ENCODE data around the gene FBXO9. TPM values are rescaled to one million over a fixed set of nuclear protein-coding genes. Genes with fewer than 3 reads are reported as not detected.
"Not testable (repeated sequence)": the region's sequence is repeated elsewhere in the genome, so short reads cannot be mapped to it uniquely, and the experiment has no call there.

Gene FBXO9
- total and polyA plus RNA-seq, 4 experiments from 2014 or later, result 56.2 to 136 (median 93.4) TPM

- CTCF ChIA-PET (ENCODE audit: partially characterized antibody), result no interaction called here
Observed at GRCh38 chr6:53056273-53056672, 8.9 kb upstream of the FBXO9 start.

GRCh38 chr6:53058388-53059195 lies 6.6 kb upstream of the FBXO9 start:
- H3K4me1 ChIP-seq (ENCODE audit: insufficient read depth, low read length), result peaks cover 44% of the 10 kb centered on the region
- Mint-ChIP-seq H3K9me3 (no peaks in the 10 kb centered on the region), H3K27ac (peak overlapping the region in 4 of 7 donors; percentile 2 to 31 (median 21)), H3K27me3 (no peaks in the 10 kb centered on the region), H3K4me3 (peak overlapping the region in 7 of 8 donors; percentile 3 to 95 (median 29)), H3K36me3 (peaks cover 0 to 13% of the 10 kb centered on the region in 2 donors), H3K4me1 (peaks cover 47 to 68% (median 56%) of the 10 kb centered on the region in 4 donors)
- no peak overlapping the region for H3K27ac ChIP-seq (ENCODE audit: low read depth, low read length)
- no peaks in the 10 kb centered on the region for H3K27me3 ChIP-seq (ENCODE audit: insufficient read depth, low read length)
- intact Hi-C loops (cut with micrococcal nuclease), result no loop called here
- CTCF ChIA-PET (ENCODE audit: partially characterized antibody), result no interaction called here
- H3K36me3 ChIP-seq (ENCODE audit: insufficient read depth, low read length), result no peaks in the 10 kb centered on the region
- no peaks in the 10 kb centered on the region for H3K9me3 ChIP-seq (ENCODE audit: control insufficient read depth in 1 of 2, low read length in 2 of 2)
- POLR2A ChIA-PET (ENCODE audit: partially characterized antibody), result interaction anchor here (0.6 kb wide), 2 partner anchors 12 to 82 kb away, joined by 3 read pairs; no protein-coding TSS in a partner anchor
- peak in 2 of 5 donors; percentile 9 to 12 for DNase-seq
- no peak overlapping the region for H3K4me3 ChIP-seq (ENCODE audit: low read length in 2 of 2)

More at GRCh38 chr6:53056273-53056672, 8.9 kb upstream of the FBXO9 start:
- no peak overlapping the region for H3K27ac ChIP-seq (ENCODE audit: low read depth, low read length)
- no peak overlapping the region for H3K4me3 ChIP-seq (ENCODE audit: low read length in 2 of 2)
- H3K9me3 ChIP-seq (ENCODE audit: control insufficient read depth in 1 of 2, low read length in 2 of 2), result no peaks in the 10 kb centered on the region
- H3K27me3 ChIP-seq (ENCODE audit: insufficient read depth, low read length), result no peaks in the 10 kb centered on the region
- DNase-seq, result no peak
- Mint-ChIP-seq H3K27me3 (no peaks in the 10 kb centered on the region), H3K9me3 (peaks cover 0 to 3% (median 0%) of the 10 kb centered on the region in 8 donors), H3K4me3 (no peak overlapping the region), H3K27ac (no peak overlapping the region), H3K4me1 (peaks cover 43 to 58% (median 52%) of the 10 kb centered on the region in 4 donors), H3K36me3 (peaks cover 10 to 29% of the 10 kb centered on the region in 2 donors)
- H3K36me3 ChIP-seq (ENCODE audit: insufficient read depth, low read length), result no peaks in the 10 kb centered on the region
- intact Hi-C loops (cut with micrococcal nuclease), result no loop called here
- POLR2A ChIA-PET (ENCODE audit: partially characterized antibody), result no interaction called here
- peaks cover 34% of the 10 kb centered on the region for H3K4me1 ChIP-seq (ENCODE audit: insufficient read depth, low read length)

- CTCF ChIA-PET (ENCODE audit: partially characterized antibody), result no interaction called here
- DNase-seq, result no peak
- H3K36me3 Mint-ChIP-seq, result peaks cover 0 to 9% of the 10 kb centered on the region in 2 donors
- H3K27me3 Mint-ChIP-seq, result no peaks in the 10 kb centered on the region
- peak overlapping the region in 4 of 7 donors; percentile 16 to 85 (median 43) for H3K27ac Mint-ChIP-seq
- H3K27ac ChIP-seq (ENCODE audit: low read depth, low read length), result no peak overlapping the region
- H3K36me3 ChIP-seq (ENCODE audit: insufficient read depth, low read length), result no peaks in the 10 kb centered on the region
- peaks cover 45 to 76% (median 58%) of the 10 kb centered on the region in 4 donors for H3K4me1 Mint-ChIP-seq
- intact Hi-C loops (cut with micrococcal nuclease), result no loop called here
- POLR2A ChIA-PET (ENCODE audit: partially characterized antibody), result no interaction called here
- H3K4me3 ChIP-seq (ENCODE audit: low read length in 2 of 2), result no peak overlapping the region
- H3K9me3 Mint-ChIP-seq, result no peaks in the 10 kb centered on the region
- H3K9me3 ChIP-seq (ENCODE audit: control insufficient read depth in 1 of 2, low read length in 2 of 2), result no peaks in the 10 kb centered on the region
- peaks cover 51% of the 10 kb centered on the region for H3K4me1 ChIP-seq (ENCODE audit: insufficient read depth, low read length)
- H3K27me3 ChIP-seq (ENCODE audit: insufficient read depth, low read length), result no peaks in the 10 kb centered on the region
- H3K4me3 Mint-ChIP-seq, result peak overlapping the region; percentile 92 to 95 (median 94)
Observed at GRCh38 chr6:53059648-53060589, 5.3 kb upstream of the FBXO9 start.

- Histone ChIP-seq H3K36me3 (ENCODE audit: insufficient read depth, low read length) (no peaks in the 10 kb centered on the region), H3K9me3 (ENCODE audit: control insufficient read depth in 1 of 2, low read length in 2 of 2) (no peaks in the 10 kb centered on the region), H3K27ac (ENCODE audit: low read depth, low read length) (peak overlapping the region; percentile 62), H3K27me3 (ENCODE audit: insufficient read depth, low read length) (no peaks in the 10 kb centered on the region), H3K4me3 (ENCODE audit: low read length in 2 of 2) (peak overlapping the region; percentile 6 to 78), H3K4me1 (ENCODE audit: insufficient read depth, low read length) (peaks cover 64% of the 10 kb centered on the region)
- H3K36me3 Mint-ChIP-seq, result peaks cover 0 to 6% of the 10 kb centered on the region in 2 donors
- H3K4me1 Mint-ChIP-seq, result peaks cover 43 to 75% (median 60%) of the 10 kb centered on the region in 4 donors
- no peaks in the 10 kb centered on the region for H3K9me3 Mint-ChIP-seq
- no peak for DNase-seq
- POLR2A ChIA-PET (ENCODE audit: partially characterized antibody), result no interaction called here
- no peaks in the 10 kb centered on the region for H3K27me3 Mint-ChIP-seq
- CTCF ChIA-PET (ENCODE audit: partially characterized antibody), result interaction anchor here (1.3 to 1.8 kb wide), 2 partner anchors 64 to 179 kb away, joined by 3 to 6 read pairs; no protein-coding TSS in a partner anchor
- intact Hi-C loops (cut with micrococcal nuclease), result no loop called here
- H3K27ac Mint-ChIP-seq, result peak overlapping the region; percentile 41 to 90 (median 81)
- peak overlapping the region; percentile 92 to 95 (median 94) for H3K4me3 Mint-ChIP-seq
Observed at GRCh38 chr6:53062169-53062539, 3.0 kb upstream of the FBXO9 start.

GRCh38 chr6:53064255-53064654 lies 949 bp upstream of the FBXO9 start:
- Mint-ChIP-seq H3K4me1 (peaks cover 36 to 75% (median 56%) of the 10 kb centered on the region in 4 donors), H3K4me3 (peak overlapping the region; percentile 98 to 100 (median 99)), H3K27ac (peak overlapping the region; percentile 33 to 99 (median 99))
- H3K9me3 Mint-ChIP-seq; H3K27ac ChIP-seq (ENCODE audit: low read depth, low read length); CTCF ChIA-PET (ENCODE audit: partially characterized antibody); H3K4me3 ChIP-seq (ENCODE audit: low read length in 2 of 2); H3K36me3 Mint-ChIP-seq; H3K36me3 ChIP-seq (ENCODE audit: insufficient read depth, low read length); H3K27me3 ChIP-seq (ENCODE audit: insufficient read depth, low read length); H3K27me3 Mint-ChIP-seq; H3K9me3 ChIP-seq (ENCODE audit: control insufficient read depth in 1 of 2, low read length in 2 of 2): not testable (repeated sequence)
- H3K4me1 ChIP-seq (ENCODE audit: insufficient read depth, low read length), result peaks cover 57% of the 10 kb centered on the region
- intact Hi-C loops (cut with micrococcal nuclease), result loop anchor here (1.0 to 2.0 kb wide), 4 partner anchors 69 to 644 kb away; partner anchors contain the start of genes EFHC1, GCLC, GSTA4 and TRAM2
- DNase-seq, result peak in 1 of 5 donors; percentile 17
- POLR2A ChIA-PET (ENCODE audit: partially characterized antibody), result interaction anchor here (2.1 kb wide), 1 partner anchor 16 kb away, joined by 9 read pairs; no protein-coding TSS in a partner anchor

GRCh38 chr6:53064726-53065265 lies 408 bp upstream of the FBXO9 start:
- intact Hi-C loops (cut with micrococcal nuclease), result loop anchor here (1.0 to 2.0 kb wide), 5 partner anchors 69 to 780 kb away; partner anchors contain the start of genes EFHC1, GCLC, GSTA4 and MCM3
- peak overlapping the region; percentile 98 to 100 (median 99) for H3K4me3 Mint-ChIP-seq
- H3K4me3 ChIP-seq (ENCODE audit: low read length in 2 of 2), result peak overlapping the region; percentile 74 to 99
- ChIA-PET POLR2A (ENCODE audit: partially characterized antibody) (interaction anchor here (0.7 to 2.2 kb wide), 4 partner anchors 10 to 80 kb away, joined by 3 to 23 read pairs (median 6); partner anchors contain the start of gene GSTA4), CTCF (ENCODE audit: partially characterized antibody) (interaction anchor here (1.2 to 2.7 kb wide), 3 partner anchors 16 to 182 kb away, joined by 4 to 14 read pairs (median 4); partner anchors contain the start of gene GSTA4)
- no peaks in the 10 kb centered on the region for H3K9me3 Mint-ChIP-seq
- peak overlapping the region; percentile 63 for H3K27ac ChIP-seq (ENCODE audit: low read depth, low read length)
- H3K4me1 ChIP-seq (ENCODE audit: insufficient read depth, low read length), result peaks cover 52% of the 10 kb centered on the region
- H3K27me3 ChIP-seq (ENCODE audit: insufficient read depth, low read length), result no peaks in the 10 kb centered on the region
- DNase-seq, result peak; percentile 93 to 99 (median 96)
- H3K27ac Mint-ChIP-seq, result peak overlapping the region; percentile 86 to 99 (median 99)
- no peaks in the 10 kb centered on the region for H3K36me3 ChIP-seq (ENCODE audit: insufficient read depth, low read length)
- no peaks in the 10 kb centered on the region for H3K27me3 Mint-ChIP-seq
- no peaks in the 10 kb centered on the region for H3K9me3 ChIP-seq (ENCODE audit: control insufficient read depth in 1 of 2, low read length in 2 of 2)
- H3K36me3 Mint-ChIP-seq, result peaks cover 0 to 13% of the 10 kb centered on the region in 2 donors
- H3K4me1 Mint-ChIP-seq, result peaks cover 34 to 73% (median 54%) of the 10 kb centered on the region in 4 donors
